Kidney epithelial cell (primary cell): Measurements from ENCODE around the gene TOMM40L. TPM values are rescaled to one million over a fixed set of nuclear protein-coding genes. Genes with fewer than 3 reads are reported as not detected.

ENCODE experiments used
- DNase-seq: peaks from one replicate; pipeline ENCODE4 v3.0.0-alpha.2; 2010; ENCODE audit warnings: low read depth
- H3K27me3 ChIP-seq: 2 replicates; pipeline ENCODE4 v1.6.0; 2011; ENCODE audit warnings: low read length; ENCODE audit not compliant: control insufficient read depth, insufficient read depth
- H3K36me3 ChIP-seq: 2 replicates; pipeline ENCODE4 v1.5.1; 2011; ENCODE audit warnings: low read length; ENCODE audit not compliant: control insufficient read depth, insufficient read depth
- H3K4me3 ChIP-seq: 2 replicates; pipeline ENCODE4 v1.5.1; 2011; ENCODE audit warnings: low read depth, mild to moderate bottlenecking, control low read depth, low read length
- CTCF ChIP-seq: IDR thresholded peaks from 2 replicates; pipeline ENCODE4 v1.5.1; 2011; ENCODE audit warnings: mild to moderate bottlenecking, moderate library complexity, low read length, control low read depth, inconsistent platforms; ENCODE audit not compliant: insufficient read depth, poor library complexity, severe bottlenecking
- total RNA-seq: library from RNA; depleted of rRNA; stranded (reverse); fragments of >200 nt; gene quantifications from 2 replicates; pipeline ENCODE4 v1.2.3, GENCODE V29; 2015

The TOMM40L gene
- total RNA-seq, 1 donor from 2014 or later = 6.2 TPM

GRCh38 chr1:161180639-161181038, 45.2 kb upstream of the TOMM40L start:
- DNase-seq = no peak
- TF ChIP-seq CTCF = no peak
- no peaks in the 10 kb centered on the region for H3K27me3 ChIP-seq

GRCh38 chr1:161182214-161182613, 43.6 kb upstream of the TOMM40L start:
- no peak for TF ChIP-seq CTCF
- Histone ChIP-seq H3K36me3 (no peaks in the 10 kb centered on the region), H3K27me3 (no peaks in the 10 kb centered on the region), H3K4me3 (no peak overlapping the region)
- DNase-seq = no peak

More at GRCh38 chr1:161180639-161181038, 45.2 kb upstream of the TOMM40L start:
- Histone ChIP-seq H3K4me3 (no peak overlapping the region), H3K36me3 (no peaks in the 10 kb centered on the region)

GRCh38 chr1:161185282-161185682, 40.6 kb upstream of the TOMM40L start:
- no peak for DNase-seq
- H3K27me3 ChIP-seq = no peaks in the 10 kb centered on the region
- H3K36me3 ChIP-seq = no peaks in the 10 kb centered on the region
- H3K4me3 ChIP-seq = no peak overlapping the region
- no peak for TF ChIP-seq CTCF

- DNase-seq = no peak
These were observed 40.0 kb upstream of the TOMM40L start for GRCh38 chr1:161185732-161186311.

GRCh38 chr1:161187311-161187710, 38.5 kb upstream of the TOMM40L start:
- DNase-seq = no peak
- Histone ChIP-seq H3K4me3 (no peak overlapping the region), H3K27me3 (peaks cover 2% of the 10 kb centered on the region), H3K36me3 (no peaks in the 10 kb centered on the region)
- TF ChIP-seq CTCF = no peak

More at GRCh38 chr1:161185732-161186311, 40.0 kb upstream of the TOMM40L start:
- no peaks in the 10 kb centered on the region for H3K36me3 ChIP-seq
- no peaks in the 10 kb centered on the region for H3K27me3 ChIP-seq
- no peak overlapping the region for H3K4me3 ChIP-seq
- no peak for TF ChIP-seq CTCF

GRCh38 chr1:161188381-161188780, 37.5 kb upstream of the TOMM40L start:
- Histone ChIP-seq H3K36me3 (no peaks in the 10 kb centered on the region), H3K4me3 (no peak overlapping the region), H3K27me3 (peaks cover 2% of the 10 kb centered on the region)
- TF ChIP-seq CTCF = no peak
- DNase-seq = no peak
